Osteoblast (primary cell): Measurements from ENCODE around the gene HOXC9. TPM values are rescaled to one million over a fixed set of nuclear protein-coding genes. Genes with fewer than 3 reads are reported as not detected.

Source experiments
- DNase-seq: peaks from one replicate; pipeline ENCODE4 v3.0.0; 2011; ENCODE audit warnings: low spot score, mixed read lengths; ENCODE audit not compliant: insufficient read length; ENCODE audit errors: missing footprints
- H2AFZ ChIP-seq: 2 replicates; pipeline ENCODE4 v1.6.0; 2011; ENCODE audit warnings: mild to moderate bottlenecking, low read length
- H3K27ac ChIP-seq: 2 replicates; pipeline ENCODE4 v1.5.1; 2011; ENCODE audit warnings: mild to moderate bottlenecking, low read depth, low read length, moderate library complexity
- H3K27me3 ChIP-seq: 2 replicates; pipeline ENCODE4 v1.6.0; 2012; ENCODE audit warnings: mild to moderate bottlenecking, control low read depth, inconsistent platforms, low read length, moderate library complexity; ENCODE audit not compliant: insufficient read depth
- H3K36me3 ChIP-seq: 2 replicates; pipeline ENCODE4 v1.5.1; 2011; ENCODE audit warnings: mild to moderate bottlenecking, low read length, control low read depth, moderate library complexity; ENCODE audit not compliant: insufficient read depth
- H3K4me1 ChIP-seq: 2 replicates; pipeline ENCODE4 v1.5.1; 2011; ENCODE audit warnings: mild to moderate bottlenecking, low read length, control low read depth, moderate library complexity; ENCODE audit not compliant: insufficient read depth
- H3K4me2 ChIP-seq: 2 replicates; pipeline ENCODE4 v1.6.0; 2011; ENCODE audit warnings: mild to moderate bottlenecking, low read length; ENCODE audit not compliant: insufficient read depth
- H3K4me3 ChIP-seq: fragments of 200-600 bp; sonication (generic); 3 replicates; pipeline ENCODE4 v1.5.1; 2012; ENCODE audit warnings: mild to moderate bottlenecking, low read length, inconsistent platforms; ENCODE audit not compliant: insufficient read depth
- H3K79me2 ChIP-seq: 2 replicates; pipeline ENCODE4 v1.6.0; 2012; ENCODE audit warnings: mild to moderate bottlenecking, low read length, control low read depth, inconsistent platforms; ENCODE audit not compliant: insufficient read depth
- H3K9me3 ChIP-seq: 2 replicates; pipeline ENCODE4 v1.5.1; 2011; ENCODE audit warnings: low read depth, low read length, control low read depth
- H4K20me1 ChIP-seq: 2 replicates; pipeline ENCODE4 v1.6.0; 2012; ENCODE audit warnings: mild to moderate bottlenecking, low read length, control low read depth; ENCODE audit not compliant: insufficient read depth
- total RNA-seq: library from RNA; depleted of rRNA; stranded (reverse); fragments of >200 nt; gene quantifications from 2 replicates; pipeline ENCODE4 v1.2.3, GENCODE V29; 2012
- TF ChIP-seq, protein P1 (sequence below): IDR thresholded peaks from 2 replicates; pipeline ENCODE4 v1.5.1; 2011; ENCODE audit warnings: mild to moderate bottlenecking, low read depth, low read length, moderate library complexity; ENCODE audit errors: extremely low read depth

The HOXC9 gene
- total RNA-seq, 1 donor, result 11.6 TPM

GRCh38 chr12:54012631-54013409 lies 12.9 kb downstream of the HOXC9 start:
- peak overlapping the region; percentile 66 for H3K4me2 ChIP-seq
- H3K9me3 ChIP-seq, result no peaks in the 10 kb centered on the region
- peaks cover under 1% of the 10 kb centered on the region for H4K20me1 ChIP-seq
- TF ChIP-seq, protein P1, sequence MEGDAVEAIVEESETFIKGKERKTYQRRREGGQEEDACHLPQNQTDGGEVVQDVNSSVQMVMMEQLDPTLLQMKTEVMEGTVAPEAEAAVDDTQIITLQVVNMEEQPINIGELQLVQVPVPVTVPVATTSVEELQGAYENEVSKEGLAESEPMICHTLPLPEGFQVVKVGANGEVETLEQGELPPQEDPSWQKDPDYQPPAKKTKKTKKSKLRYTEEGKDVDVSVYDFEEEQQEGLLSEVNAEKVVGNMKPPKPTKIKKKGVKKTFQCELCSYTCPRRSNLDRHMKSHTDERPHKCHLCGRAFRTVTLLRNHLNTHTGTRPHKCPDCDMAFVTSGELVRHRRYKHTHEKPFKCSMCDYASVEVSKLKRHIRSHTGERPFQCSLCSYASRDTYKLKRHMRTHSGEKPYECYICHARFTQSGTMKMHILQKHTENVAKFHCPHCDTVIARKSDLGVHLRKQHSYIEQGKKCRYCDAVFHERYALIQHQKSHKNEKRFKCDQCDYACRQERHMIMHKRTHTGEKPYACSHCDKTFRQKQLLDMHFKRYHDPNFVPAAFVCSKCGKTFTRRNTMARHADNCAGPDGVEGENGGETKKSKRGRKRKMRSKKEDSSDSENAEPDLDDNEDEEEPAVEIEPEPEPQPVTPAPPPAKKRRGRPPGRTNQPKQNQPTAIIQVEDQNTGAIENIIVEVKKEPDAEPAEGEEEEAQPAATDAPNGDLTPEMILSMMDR, result no peak
- peak overlapping the region; percentile 33 for H3K4me3 ChIP-seq
- H3K4me1 ChIP-seq, result peaks cover 47% of the 10 kb centered on the region
- no peaks in the 10 kb centered on the region for H3K27me3 ChIP-seq
- DNase-seq, result peak; percentile 86
- H2AFZ ChIP-seq, result no peak overlapping the region
- peak overlapping the region; percentile 67 for H3K27ac ChIP-seq
- peaks cover 77% of the 10 kb centered on the region for H3K79me2 ChIP-seq
- H3K36me3 ChIP-seq, result no peaks in the 10 kb centered on the region

DNA sequence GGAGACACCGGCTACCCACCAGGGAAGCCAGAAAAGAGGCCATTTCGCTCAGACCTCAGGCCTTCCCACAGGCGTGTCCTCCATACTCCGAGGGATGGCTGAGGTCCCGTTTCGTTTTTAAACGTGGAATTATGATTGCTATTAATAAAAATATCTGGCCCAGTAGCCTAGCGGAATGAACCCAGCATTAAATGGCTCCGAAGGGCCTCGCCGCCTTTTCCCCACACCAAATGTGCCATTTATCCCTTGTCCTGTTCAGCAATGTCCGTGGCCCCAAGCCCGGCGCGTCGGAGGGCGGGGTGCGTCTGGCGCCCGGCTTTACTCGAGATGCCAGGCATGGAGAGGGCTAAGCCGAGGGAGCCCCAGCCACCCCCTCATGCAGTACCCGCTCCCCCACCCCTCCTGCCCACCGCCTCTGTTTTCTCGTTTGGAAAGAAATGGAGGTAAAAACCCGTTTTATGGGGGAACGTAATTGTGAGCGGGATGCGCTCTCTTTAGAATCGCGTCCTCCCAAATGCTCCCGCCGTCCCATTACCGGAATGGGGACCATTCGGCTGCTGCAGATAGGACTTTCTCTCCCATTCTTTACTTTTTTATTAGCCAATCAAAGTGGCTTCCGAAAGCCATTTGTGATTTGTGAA lies 14.5 kb downstream of the HOXC9 start:
- peak; percentile 67 for DNase-seq
- Histone ChIP-seq H3K4me3 (peak overlapping the region; percentile 40), H3K79me2 (peaks cover 79% of the 10 kb centered on the region), H3K4me1 (peaks cover 46% of the 10 kb centered on the region), H2AFZ (peak overlapping the region; percentile 41), H3K27me3 (no peaks in the 10 kb centered on the region), H3K4me2 (peak overlapping the region; percentile 66), H3K27ac (peak overlapping the region; percentile 67), H4K20me1 (no peaks in the 10 kb centered on the region), H3K9me3 (no peaks in the 10 kb centered on the region), H3K36me3 (no peaks in the 10 kb centered on the region)
- TF ChIP-seq, protein P1, result no peak

GRCh38 chr12:54015018-54015931 lies 15.3 kb downstream of the HOXC9 start:
- DNase-seq, result no peak
- H3K79me2 ChIP-seq, result peaks cover 79% of the 10 kb centered on the region
- TF ChIP-seq, protein P1, result no peak
- H2AFZ ChIP-seq, result no peak overlapping the region
- peak overlapping the region; percentile 94 for H3K4me2 ChIP-seq
- H3K4me3 ChIP-seq, result no peak overlapping the region
- H3K4me1 ChIP-seq, result peaks cover 46% of the 10 kb centered on the region
- H4K20me1 ChIP-seq, result no peaks in the 10 kb centered on the region
- H3K9me3 ChIP-seq, result no peaks in the 10 kb centered on the region
- H3K36me3 ChIP-seq, result no peaks in the 10 kb centered on the region
- no peak overlapping the region for H3K27ac ChIP-seq
- H3K27me3 ChIP-seq, result no peaks in the 10 kb centered on the region
